ENCODE results near the gene KDM4D. TPM values are rescaled to one million over a fixed set of nuclear protein-coding genes. Genes with fewer than 3 reads are reported as not detected.
A peak's percentile ranks its signal among the peaks of the same experiment; 100 is the strongest.

KDM4D gene
- total RNA-seq (ENCODE audit: unreplicated experiment), result 1.8 TPM
- long read RNA-seq, partial matches to known transcripts, result 0 of 1 reads
- long read RNA-seq, other reads (novel, unspliced or antisense), result 0 of 1 reads

DNA sequence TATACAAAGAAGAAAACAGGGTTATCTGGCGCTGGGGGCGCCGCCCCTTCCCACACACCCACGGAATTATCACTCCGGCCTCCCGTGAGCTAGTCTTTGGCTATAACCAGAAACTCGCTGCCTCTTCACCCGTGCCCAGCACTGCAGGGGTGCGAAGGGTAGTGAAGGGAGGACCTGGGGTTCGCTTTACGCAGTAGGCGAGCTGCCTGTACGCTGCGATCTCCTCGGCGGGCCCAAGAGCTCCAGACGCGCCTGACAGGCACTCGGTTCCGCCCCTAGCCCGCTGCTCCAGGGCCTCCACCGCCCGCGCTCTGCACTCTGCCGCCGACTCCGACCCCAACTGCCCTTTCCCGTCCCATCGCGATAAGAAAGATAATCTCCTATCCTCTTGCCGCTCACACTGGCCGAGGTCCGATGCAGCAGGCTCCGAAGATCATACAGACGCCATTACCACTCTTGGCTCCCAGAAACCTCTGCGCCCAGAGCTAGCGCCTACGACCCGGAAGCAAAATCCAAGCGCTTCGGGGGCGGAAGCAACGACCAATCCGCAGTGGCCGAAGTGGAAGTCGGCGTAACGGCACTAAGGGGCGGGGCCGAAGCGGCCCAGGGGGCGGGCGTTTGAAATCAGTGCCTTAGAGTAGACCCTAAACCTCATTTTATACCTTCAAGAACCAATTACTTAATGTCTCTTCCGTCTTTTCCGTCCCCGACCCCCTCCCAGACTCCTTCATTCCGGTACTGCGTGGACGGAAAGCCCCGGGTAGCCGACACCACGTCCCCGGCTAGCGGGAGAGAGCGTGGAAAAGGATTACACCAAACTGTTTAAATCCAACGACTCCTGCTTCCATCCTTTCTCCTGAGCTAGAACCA, at the start of gene KDM4D, which contains the start of gene CWC15:
KDM4D (plus strand) TSS at position 611 of the 870 bp plus-strand sequence. CDS start 23,664 bp downstream, outside the sequence.
CWC15 (minus strand) TSS at position 458 of the 870 bp plus-strand sequence. CDS start 1,371 bp downstream, outside the sequence.
- Mint-ChIP-seq H3K9me3 (ENCODE audit: unreplicated experiment) (no peaks in the 10 kb centered on the region), H3K4me1 (ENCODE audit: unreplicated experiment) (peaks cover 13% of the 10 kb centered on the region), H3K4me3 (ENCODE audit: unreplicated experiment) (peak within 1 kb of the TSS; percentile 100), H3K27me3 (ENCODE audit: unreplicated experiment) (no peaks in the 10 kb centered on the region), H3K36me3 (ENCODE audit: low read depth, unreplicated experiment) (peaks cover 13% of the 10 kb centered on the region), H3K27ac (ENCODE audit: unreplicated experiment) (peak within 1 kb of the TSS; percentile 97)
- TF ChIP-seq, protein P1, sequence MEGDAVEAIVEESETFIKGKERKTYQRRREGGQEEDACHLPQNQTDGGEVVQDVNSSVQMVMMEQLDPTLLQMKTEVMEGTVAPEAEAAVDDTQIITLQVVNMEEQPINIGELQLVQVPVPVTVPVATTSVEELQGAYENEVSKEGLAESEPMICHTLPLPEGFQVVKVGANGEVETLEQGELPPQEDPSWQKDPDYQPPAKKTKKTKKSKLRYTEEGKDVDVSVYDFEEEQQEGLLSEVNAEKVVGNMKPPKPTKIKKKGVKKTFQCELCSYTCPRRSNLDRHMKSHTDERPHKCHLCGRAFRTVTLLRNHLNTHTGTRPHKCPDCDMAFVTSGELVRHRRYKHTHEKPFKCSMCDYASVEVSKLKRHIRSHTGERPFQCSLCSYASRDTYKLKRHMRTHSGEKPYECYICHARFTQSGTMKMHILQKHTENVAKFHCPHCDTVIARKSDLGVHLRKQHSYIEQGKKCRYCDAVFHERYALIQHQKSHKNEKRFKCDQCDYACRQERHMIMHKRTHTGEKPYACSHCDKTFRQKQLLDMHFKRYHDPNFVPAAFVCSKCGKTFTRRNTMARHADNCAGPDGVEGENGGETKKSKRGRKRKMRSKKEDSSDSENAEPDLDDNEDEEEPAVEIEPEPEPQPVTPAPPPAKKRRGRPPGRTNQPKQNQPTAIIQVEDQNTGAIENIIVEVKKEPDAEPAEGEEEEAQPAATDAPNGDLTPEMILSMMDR (IDR thresholded peaks at IDR 0.05; ENCODE audit: unreplicated experiment), result no peak
- peak; percentile 91 for DNase-seq (ENCODE audit: low spot score)

DNA sequence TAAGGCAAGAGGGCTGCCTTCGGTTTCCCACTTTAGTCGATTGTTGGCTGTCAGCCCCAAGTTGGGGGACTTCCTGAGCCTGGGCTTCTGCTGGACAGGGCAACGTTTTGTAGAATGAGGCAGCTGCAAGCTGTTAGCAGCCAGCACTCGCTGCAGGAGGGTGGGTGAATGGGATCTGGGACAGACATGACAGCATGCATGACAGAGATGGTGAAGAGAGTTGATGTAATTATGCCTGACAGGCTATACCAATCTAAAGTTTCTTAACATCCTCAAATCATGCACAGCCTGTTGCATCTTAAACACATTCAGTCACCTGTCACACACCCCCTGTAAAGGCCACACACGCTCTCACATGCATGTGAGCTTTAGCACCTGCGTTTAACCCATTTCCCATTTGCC, 49.3 kb upstream of the KDM4D start:
- Mint-ChIP-seq H3K27ac (ENCODE audit: unreplicated experiment) (no peak overlapping the region), H3K36me3 (ENCODE audit: low read depth, unreplicated experiment) (no peaks in the 10 kb centered on the region), H3K27me3 (ENCODE audit: unreplicated experiment) (peaks cover 2% of the 10 kb centered on the region), H3K4me1 (ENCODE audit: unreplicated experiment) (peaks cover 54% of the 10 kb centered on the region), H3K4me3 (ENCODE audit: unreplicated experiment) (no peak overlapping the region), H3K9me3 (ENCODE audit: unreplicated experiment) (no peaks in the 10 kb centered on the region)
- no peak for DNase-seq (ENCODE audit: low spot score)
- TF ChIP-seq, protein P1 (IDR thresholded peaks at IDR 0.05; ENCODE audit: unreplicated experiment), result no peak

GRCh38 chr11:94924612-94925011, 48.9 kb upstream of the KDM4D start:
- Mint-ChIP-seq H3K4me3 (ENCODE audit: unreplicated experiment) (no peak overlapping the region), H3K9me3 (ENCODE audit: unreplicated experiment) (no peaks in the 10 kb centered on the region), H3K27ac (ENCODE audit: unreplicated experiment) (peak overlapping the region; percentile 94), H3K27me3 (ENCODE audit: unreplicated experiment) (peaks cover 2% of the 10 kb centered on the region), H3K4me1 (ENCODE audit: unreplicated experiment) (peaks cover 58% of the 10 kb centered on the region), H3K36me3 (ENCODE audit: low read depth, unreplicated experiment) (no peaks in the 10 kb centered on the region)
- no peak for DNase-seq (ENCODE audit: low spot score)
- TF ChIP-seq, protein P1 (IDR thresholded peaks at IDR 0.05; ENCODE audit: unreplicated experiment), result no peak

GRCh38 chr11:94925422-94926270, 47.9 kb upstream of the KDM4D start:
- H3K36me3 Mint-ChIP-seq (ENCODE audit: low read depth, unreplicated experiment), result peaks cover 3% of the 10 kb centered on the region
- DNase-seq (ENCODE audit: low spot score), result no peak
- H3K27ac Mint-ChIP-seq (ENCODE audit: unreplicated experiment), result peak overlapping the region; percentile 94
- peak overlapping the region; percentile 1 for H3K4me3 Mint-ChIP-seq (ENCODE audit: unreplicated experiment)
- no peaks in the 10 kb centered on the region for H3K9me3 Mint-ChIP-seq (ENCODE audit: unreplicated experiment)
- peaks cover 65% of the 10 kb centered on the region for H3K4me1 Mint-ChIP-seq (ENCODE audit: unreplicated experiment)
- TF ChIP-seq, protein P1 (IDR thresholded peaks at IDR 0.05; ENCODE audit: unreplicated experiment), result no peak
- H3K27me3 Mint-ChIP-seq (ENCODE audit: unreplicated experiment), result peaks cover 2% of the 10 kb centered on the region
